ENCODE data around the gene C19orf44.
"Not testable (repeated sequence)": the region's sequence is repeated elsewhere in the genome, so short reads cannot be mapped to it uniquely, and the experiment has no call there.

C19orf44 gene

DNA sequence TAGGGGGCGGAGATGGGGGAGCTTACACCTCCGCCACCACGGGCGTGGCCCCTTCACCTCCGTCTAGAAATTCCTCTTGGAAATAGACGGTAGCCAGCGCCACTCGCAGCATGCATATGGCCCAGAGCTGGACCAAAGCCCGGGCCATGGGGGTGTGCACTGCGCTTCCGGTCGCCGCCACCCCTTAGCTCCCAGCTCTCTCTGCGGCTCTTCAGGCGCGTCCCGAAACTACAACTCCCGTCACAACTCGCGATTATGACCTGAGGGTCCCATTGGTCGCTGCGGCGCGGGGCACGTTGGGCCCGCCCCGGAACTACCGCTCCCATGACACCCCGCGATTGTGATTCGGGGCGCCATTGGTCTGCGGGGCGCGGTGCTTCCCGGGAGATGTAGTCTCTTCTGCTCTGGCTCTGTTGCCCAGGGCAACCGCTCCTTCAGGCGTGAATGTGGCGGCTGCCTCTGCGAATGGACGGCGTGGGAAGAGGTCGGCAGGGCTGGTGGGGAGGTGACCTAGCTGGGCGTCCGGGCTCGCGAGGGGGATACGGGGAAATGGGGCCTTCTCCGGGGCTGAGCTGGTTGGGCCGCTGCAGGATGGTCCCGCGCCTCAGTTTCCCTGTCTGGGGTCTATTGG is at the start of gene C19orf44, which contains the start of gene CALR3:
Gene C19orf44 (plus strand): TSS at position 413 of the 631 bp plus-strand sequence. CDS start 4,399 bp downstream, outside the sequence.
Gene CALR3 (minus strand): TSS at position 186 of the 631 bp plus-strand sequence. CDS start 38 bp downstream, at position 148.
- DNase-seq = peak; percentile 96

DNA sequence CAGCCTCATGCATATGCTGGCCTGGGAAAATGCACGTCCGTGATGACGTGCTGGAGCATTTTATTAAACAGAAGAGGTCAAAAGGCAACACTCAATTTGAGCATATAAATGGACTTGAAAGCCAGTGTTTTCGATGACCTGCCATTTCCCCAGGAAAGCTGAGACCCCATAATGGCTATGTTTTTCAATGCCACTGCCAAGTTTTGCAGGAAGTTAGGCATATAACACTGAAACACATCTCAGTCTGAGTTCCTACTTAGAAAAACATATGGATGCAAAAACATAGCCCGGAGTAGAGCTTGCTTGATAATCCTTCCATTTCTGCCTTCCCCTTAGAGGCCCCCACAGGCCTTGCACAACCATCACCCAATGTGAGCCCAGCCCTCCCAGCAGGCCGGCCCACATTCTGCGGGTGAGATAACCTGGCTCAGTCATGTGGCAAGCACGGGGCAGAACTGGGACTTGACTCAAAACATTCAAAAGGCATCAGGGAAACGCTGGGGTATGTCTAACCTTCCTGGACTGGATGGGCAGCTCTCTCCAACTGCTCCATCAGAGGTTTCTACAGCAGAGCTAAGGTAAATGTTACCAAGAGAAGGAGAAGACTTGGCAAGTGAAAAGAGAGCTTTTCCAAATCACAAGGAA is 49.3 kb upstream of the C19orf44 start:
- peak; percentile 40 for DNase-seq

DNA sequence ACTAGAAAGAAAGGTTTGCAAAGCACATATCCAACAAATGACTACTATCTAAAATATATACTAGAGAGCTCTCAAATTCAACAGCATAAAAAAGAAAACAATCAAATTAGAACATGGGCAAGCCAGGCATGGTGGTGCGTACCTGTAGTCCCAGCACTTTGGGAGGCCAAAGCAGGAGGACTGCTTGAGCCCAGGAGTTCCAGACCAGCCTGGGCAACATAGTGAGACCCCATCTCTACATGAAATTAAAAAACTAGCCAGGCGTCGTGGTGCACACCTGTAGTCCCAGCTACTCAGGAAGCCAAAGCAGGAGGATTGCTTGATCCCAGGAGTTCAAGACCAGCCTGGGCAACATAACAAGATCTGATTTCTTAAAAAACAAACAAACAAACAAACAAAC is 47.3 kb upstream of the C19orf44 start:
- DNase-seq = not testable (repeated sequence)

DNA sequence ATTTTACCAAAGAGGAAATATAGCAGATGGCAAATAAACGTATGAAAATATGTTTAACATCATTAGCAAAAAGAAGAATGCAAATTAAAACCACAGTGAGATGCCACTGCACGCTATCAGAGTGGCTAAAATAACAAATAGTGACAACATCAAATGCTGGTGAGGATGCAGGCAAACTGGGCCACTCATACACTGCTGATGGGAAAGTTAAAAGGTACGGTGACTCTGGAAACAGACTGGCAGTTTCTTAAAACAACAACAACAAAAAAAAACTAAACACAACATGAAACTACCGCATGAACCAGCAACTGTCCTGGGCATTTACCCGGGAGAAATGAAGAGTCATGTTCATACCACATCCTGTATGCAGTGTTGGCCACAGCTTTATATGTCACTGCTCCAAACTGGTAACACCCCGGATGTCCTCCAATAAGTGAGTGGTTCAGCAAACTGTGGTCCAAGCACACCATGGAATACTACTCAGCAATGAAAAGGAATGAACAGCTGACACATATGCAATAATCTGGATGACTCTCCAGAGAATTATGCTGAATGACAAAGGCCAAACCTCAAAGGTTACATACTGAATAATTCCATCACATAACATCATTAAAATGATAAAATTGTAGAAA is 46.7 kb upstream of the C19orf44 start:
- peak; percentile 30 for DNase-seq

GRCh38 chr19:16452325-16452724 is 43.9 kb upstream of the C19orf44 start:
- no peak for DNase-seq

DNA sequence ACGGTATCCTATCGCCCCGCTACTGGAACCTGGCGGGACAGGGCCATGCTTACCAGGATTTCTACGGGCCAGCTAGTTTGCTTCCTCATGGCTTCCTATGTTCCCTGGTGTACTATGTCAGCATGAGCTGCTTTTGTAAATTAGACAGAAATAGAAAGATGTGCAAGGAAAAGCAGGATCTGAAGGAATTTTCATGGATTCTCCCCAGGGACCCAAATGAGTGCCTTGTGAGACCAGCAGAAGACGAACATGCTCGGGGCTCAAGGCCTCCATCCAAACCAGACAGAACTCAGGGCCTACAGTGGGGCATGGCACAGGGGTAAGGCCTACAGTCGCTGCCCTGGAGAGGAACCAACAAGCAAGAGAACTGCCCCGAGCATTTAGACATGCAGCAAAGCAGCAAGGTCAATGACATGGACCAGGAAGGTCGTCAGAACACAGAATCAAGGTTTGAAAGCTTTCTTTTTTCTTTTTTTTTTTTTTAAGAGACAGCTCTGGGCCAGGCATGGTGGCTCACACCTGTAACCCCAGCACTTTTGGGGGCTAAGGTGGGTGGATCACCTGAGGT is 41.8 kb upstream of the C19orf44 start:
- DNase-seq = no peak

DNA sequence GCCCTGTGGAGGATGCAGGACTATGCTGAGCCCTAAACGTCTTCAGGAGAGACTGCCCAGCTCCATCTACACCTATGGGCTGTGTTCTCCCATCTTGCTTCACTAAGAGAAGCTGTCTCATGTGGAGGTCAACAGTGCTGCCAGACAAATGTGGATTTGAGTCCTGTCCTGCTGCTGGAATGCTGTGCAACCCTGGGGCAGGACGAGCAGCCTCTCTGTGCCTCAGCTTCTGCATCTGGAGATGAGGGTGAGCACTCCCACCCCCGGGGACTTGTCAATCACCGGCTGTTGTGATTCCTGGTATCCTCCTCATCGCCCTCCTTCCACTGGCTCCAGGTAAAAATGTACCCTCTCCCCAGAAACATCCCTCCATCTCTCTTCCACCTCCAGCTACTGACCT is 40.7 kb upstream of the C19orf44 start:
- no peak for DNase-seq

DNA sequence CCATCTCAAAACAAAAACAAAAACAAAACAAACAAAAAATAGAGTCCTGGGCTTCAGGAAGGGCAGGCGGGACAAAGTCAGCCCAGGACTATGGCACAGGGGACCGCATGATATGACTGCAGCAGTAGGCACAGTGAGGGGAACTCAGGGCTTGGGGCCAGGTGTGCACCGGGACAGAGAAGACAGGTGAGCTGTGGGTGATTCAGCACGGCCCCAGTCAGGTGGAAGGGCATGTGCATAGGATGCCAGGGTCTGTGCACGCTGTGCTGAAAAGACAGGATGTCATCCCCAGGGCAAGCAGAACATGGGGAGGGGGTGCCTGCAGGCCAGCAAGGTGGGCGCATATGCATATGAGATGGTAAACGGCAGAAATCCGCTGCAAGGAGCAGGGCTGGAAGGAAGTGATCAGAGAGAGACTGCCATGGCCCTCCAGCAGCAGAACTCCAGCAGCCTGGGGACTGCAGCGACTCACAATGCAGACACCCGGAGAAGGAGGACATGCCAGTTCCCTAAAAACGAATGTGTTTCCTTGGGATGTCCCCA is 39.5 kb upstream of the C19orf44 start:
- no peak for DNase-seq

DNA sequence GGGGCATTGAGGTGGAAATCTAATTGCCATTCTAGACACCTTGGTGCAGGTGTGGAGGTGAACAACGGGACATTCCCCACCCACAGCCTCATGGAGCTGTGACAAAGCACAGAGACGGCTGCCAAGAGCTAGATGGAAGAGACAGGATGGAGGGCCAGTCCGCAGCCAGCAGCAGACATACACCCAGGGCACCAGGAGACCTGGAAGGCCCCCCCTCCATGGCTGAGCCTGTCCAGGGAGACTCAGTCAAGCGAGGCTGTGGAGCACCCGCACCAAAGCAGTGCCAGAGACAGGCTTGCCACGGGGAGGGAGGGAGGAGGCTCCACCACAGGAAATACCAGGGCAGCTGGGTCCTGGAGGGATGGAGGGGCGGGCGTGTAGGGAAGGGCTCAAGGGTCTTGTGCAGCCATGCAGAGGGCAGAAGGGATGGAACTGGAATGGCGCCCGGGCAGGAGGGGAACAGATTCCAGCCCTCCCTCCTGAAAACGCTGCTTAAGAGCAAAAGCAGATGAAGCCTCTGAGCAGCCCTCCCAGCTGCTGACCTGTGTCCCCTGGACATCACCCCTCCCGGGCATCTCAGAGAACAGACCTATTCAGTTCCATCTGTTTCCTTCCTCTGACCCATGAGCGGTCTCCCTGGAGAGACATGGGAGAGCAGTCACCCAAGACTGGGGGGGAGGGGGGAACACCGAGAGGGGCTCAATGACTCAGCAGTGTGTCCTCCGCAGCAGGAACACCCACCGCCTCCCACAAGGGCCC is 38.8 kb upstream of the C19orf44 start:
- DNase-seq = no peak

DNA sequence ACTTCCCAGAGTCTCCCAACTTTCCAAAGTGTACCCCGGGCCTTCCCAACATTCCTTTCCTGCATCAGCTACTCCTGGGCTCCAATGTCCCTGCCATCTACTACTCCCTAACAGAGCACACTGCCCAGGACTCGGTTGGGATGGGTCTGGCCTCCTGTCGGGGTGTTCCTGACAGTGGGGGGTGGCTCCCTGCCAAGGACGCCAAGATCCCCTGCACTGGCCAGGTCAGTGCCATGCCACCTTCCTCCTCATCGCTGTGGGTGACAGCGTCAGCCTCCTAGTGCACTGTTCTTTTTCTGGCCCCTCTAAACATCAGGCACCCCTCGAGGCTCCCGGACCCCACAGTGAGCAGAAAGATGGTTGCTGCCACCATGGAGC is 38.3 kb upstream of the C19orf44 start:
- DNase-seq = no peak

DNA sequence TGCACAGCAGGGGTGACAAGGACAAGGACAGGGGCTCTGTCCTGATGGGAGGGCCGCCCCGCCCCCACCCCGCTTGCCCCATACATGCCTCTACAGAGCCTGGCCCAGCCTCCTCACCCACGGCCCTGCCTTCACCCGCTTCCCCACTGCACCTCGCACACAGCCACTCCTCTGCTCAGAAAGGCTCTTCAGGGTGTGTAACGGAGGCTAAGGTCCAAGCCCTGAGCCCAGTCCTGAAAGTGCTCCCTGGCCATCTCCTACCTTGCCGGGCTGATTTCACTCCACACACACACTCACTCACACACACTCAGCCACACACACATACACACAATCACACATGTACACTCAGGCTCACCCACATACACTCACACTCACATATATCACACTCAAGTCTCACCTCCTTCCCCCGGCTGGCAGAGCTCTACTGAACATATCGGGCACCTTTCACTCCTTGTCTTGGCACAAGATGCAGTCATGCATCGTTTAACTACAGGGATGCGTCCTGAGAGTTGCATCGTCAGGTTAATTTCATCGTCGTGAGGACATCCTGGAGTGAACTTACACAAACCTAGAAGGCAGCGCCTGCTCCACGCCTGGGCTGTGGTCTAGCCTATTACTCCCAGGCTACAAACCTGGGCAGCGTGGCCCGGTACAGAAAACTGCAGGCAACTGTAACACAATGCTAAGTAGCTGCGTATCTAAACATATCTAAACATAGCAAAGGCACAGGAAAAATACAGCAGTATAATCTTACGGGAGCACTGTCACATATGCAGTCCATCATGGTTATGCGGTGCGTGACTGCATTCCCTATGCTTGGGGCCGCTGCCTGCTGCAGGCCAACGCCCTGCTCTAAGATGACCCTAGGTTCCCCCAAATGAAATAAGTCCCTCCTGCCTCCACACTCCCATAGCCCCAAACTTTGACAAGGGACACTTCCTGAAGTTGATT is 37.5 kb upstream of the C19orf44 start:
- DNase-seq = no peak

GRCh38 chr19:16459680-16460079 is 36.5 kb upstream of the C19orf44 start:
- DNase-seq = no peak

- no peak for DNase-seq
These were observed 35.7 kb upstream of the C19orf44 start for GRCh38 chr19:16460454-16460853.

- no peak for DNase-seq
These were observed 34.6 kb upstream of the C19orf44 start for GRCh38 chr19:16461630-16462051.

- DNase-seq = no peak
These were observed 33.4 kb upstream of the C19orf44 start for GRCh38 chr19:16462757-16463250.

DNA sequence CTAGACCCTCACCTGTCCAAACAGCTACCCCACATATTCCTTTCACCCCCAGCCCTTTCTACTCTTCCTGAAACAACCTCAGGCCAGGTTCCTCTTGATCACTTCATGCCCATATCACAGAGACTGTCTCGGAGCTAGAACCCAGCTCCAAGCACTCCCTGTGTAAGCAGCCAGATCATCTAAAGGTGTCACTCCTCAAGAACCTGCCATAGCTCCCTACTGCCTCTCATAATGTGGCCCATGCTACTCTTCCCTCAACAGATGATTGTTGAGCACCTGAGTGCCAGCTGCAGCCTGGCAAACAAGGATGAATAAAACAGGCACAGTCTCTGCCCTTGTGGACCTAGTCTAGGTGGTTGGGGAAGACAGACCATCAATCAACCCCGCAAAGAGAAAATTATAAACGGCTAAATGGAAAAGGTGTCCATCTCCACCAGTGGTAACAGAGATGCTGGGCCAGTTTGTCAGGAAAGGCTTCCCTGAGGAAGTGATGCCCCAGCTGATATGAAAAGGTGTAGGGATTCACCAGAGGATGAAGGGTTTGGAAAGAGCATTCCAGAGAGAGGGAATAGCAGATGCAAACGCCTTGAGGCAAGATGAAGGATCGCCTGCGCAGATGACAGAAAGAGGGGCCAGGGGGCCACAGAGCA is 32.7 kb upstream of the C19orf44 start:
- DNase-seq = no peak

DNA sequence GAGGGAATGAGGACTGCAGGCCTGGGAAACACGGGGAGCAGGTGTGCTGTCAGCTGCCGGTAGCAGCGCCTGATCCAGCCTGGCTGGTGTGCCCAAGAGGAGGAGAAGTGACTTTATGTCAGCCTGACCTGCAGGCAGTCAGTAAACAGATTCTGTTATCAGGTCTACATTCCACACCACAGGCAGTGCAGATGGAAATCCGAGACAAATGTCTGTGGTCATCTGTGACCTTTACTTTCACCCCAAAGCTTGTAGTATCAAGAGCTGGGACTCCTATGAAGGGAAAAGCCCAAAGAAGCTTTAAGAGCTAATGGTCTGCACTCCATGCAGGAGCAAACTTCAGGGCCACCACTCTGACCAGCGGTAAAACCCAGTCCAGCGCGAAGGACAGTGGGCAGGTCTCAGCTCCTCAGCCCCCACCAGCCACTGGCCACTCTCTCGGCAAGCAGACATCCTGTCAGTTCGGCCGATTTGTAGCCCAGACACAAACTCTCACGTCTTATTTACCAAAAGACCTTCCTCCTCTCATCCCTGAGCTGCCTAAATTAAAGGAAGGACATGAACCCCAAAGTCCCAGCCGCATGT is 32.1 kb upstream of the C19orf44 start:
- no peak for DNase-seq

DNA sequence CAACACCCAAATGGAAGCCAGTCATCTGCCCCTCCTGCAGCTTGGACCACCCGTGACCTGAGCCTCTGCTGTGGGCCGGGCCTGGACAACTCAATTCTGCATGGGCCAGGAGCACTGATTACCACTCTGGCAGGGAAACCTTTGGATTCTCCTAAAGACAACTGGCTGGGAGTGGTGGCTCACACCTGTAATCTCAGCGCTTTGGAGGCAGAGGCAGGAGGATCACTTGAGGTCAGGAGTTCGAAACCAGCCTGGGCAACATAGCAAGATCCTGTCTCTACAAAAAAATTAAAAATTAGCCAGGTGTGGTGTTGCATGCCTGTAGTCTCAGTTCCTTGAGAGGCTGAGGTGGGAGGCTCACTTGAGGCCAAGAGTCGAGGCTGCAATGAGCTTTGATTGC is 31.0 kb upstream of the C19orf44 start:
- no peak for DNase-seq

DNA sequence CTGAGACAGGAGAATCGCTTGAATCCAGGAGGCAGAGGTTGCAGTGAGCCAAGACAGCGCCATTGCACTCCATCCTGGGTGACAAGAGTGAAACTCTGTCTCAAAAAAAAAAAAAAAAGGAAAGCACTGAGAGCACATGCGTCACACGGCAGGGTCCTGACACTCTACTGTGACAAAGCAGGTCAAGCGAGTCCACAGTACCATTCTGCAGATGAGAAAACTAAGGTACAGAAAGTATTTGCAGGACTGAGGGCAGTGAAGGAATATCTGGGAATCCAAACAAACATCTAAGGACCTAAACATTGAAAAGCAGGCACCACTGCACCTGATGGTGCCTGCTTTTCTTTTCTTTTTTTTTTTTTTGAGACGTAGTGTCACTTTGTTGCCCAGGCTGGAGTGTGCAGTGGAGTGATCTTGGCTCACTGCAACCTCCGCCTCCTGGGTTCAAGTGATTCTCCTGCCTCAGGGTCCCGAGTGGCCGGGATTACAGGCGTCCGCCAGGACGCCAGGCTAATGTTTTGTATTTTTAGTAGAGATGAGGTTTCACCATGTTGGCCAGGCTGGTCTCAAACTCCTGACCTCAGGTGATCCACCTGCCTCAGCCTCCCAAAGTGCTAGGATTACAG is 29.3 kb upstream of the C19orf44 start:
- DNase-seq = not testable (repeated sequence)

DNA sequence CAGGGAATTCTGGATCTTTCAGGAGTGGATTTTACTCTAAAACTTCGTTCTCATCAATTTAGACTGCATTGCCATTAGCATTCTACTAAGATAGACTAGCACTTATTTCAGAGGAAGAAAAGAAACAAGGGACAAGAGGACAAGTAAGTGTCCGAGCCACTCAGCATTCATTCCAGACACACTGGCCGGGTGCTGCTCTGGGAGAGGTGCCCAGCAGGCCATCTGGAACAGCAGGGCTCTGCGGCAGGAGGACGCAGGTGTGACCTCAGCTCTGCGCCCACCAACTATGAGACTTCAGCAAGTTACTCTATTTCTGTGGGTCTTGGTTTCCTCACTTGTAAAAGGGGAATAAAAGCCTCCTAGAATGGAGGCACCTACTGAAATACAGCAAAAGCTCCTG is 28.6 kb upstream of the C19orf44 start:
- no peak for DNase-seq

Data from NK-92 treated with Interleukin-12 subunit alpha and Interleukin-12 subunit beta, amount 100 ng/mL, for 24 hours (cell line).